Measurements from ENCODE around the gene PPFIA3.
A peak's percentile ranks its signal among the peaks of the same experiment; 100 is the strongest.
"Not testable (repeated sequence)": the region's sequence is repeated elsewhere in the genome, so short reads cannot be mapped to it uniquely, and the experiment has no call there.

Gene PPFIA3

DNA sequence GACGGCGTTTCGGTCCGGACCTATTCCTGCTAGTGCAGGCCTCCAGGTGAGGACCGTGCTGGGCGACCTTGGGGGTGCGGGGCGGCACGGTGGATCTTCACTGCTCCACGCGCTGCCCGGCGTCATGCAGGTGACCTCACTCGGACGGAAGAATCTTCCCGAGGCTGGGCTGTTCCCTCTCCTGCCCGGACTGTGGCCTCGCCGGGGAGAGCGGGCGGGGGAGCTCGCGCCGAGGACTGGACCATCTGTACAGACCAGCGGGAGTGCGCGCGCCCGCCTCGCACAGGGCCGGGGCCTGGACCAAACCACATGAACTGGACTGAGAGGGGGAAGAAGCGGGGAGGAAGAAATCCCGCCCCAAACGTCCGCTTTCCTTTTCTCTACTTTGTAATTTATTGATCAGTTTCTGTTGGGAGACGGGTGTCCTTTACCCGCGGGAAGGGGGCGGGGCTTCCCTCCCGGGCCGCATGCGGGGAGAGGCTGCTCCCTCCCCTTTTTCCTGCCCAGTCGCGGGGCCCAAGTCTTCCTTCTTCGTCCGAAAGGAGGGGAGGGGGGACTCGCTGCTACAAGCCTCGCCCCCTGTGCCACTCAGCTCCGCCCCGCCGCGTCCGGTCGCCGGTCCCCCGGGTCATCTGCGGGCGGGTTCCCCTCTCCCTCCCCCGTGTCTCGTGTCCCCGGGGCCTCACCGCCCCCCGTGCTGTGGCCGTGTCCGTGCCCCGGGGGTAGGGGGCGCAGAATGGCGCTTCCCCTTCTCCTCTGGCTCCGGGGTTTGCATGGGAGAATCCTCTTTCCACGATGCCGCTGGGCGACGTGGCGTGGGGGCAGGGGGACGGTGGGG, 31.0 kb downstream of the PPFIA3 start:
- DNase-seq: peak; percentile 91

DNA sequence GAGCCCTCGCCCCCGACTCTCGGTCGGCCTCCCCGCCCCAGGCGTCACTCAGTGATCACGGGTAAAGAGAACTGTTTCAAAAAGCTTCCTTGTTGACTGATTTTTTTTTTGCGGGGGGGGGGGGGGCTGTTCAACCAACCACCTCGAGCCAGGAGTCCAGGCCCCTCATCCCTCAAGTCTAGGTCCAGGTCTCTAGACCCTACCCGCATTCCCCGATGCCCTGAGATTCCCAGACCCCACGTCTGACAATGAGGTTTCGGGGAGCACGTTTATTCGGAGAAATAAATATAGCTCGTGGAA, 31.6 kb downstream of the PPFIA3 start:
- DNase-seq: no peak

- peak; percentile 83 for DNase-seq
These were observed 32.1 kb downstream of the PPFIA3 start for GRCh38 chr19:49151267-49152118.

- no peak for DNase-seq
These were observed 32.8 kb downstream of the PPFIA3 start for GRCh38 chr19:49152119-49152550.

DNA sequence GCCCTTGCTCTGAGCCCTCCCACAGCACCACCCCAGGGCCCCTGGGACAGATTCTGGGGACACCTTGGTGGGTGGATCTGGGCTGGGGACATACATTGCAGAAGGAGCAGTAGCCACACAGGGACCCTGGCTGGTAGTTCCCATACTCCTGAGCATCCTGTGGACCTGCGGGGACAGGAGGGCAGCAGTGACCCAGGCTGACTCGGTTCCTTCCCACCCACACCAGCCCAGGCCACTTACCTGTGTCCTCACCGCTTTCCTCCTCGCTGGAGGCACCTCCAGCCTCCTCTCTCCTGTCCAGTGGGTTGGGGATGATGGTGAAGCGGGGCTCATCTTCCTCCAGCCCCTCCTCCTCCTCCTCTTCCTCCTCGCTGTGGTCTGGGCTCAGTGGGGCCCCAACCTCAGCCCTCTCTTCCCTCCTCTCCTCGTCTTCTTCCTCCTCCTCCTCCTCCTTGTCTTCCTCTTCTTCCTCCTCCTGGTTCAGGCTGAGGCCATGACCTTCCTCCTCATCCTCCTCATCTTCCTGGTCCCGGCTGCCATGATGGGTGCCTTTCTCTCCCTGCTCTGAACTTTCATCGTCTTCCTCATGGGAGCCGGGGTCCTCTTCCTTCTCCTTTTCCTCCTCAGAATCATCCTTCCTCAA, 33.9 kb downstream of the PPFIA3 start:
- no peak for DNase-seq

DNA sequence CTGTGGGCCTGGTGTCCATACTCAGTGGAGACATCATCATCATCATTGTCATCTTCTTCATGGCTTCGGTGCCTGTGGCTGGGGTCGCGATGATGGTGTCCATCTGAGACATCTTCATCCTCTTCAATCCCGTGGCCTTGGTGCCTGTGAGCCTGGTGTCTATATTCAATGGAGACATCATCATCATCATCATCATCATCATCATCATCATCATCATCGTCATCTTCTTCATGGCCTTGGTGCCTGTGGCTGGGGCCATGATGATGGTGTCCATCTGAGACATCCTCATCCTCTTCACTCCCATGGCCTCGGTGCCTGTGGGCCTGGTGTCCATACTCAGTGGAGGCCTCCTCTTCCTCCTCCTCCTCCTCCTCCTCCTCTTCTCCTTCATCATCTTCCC, 34.9 kb downstream of the PPFIA3 start:
- DNase-seq: no peak

- no peak for DNase-seq
These were observed 35.9 kb downstream of the PPFIA3 start, which contains the start of gene HRC for GRCh38 chr19:49155005-49155819. TSS of gene HRC (minus strand) at chr19:49155396. CDS start at chr19:49155237, 159 bp downstream.

DNA sequence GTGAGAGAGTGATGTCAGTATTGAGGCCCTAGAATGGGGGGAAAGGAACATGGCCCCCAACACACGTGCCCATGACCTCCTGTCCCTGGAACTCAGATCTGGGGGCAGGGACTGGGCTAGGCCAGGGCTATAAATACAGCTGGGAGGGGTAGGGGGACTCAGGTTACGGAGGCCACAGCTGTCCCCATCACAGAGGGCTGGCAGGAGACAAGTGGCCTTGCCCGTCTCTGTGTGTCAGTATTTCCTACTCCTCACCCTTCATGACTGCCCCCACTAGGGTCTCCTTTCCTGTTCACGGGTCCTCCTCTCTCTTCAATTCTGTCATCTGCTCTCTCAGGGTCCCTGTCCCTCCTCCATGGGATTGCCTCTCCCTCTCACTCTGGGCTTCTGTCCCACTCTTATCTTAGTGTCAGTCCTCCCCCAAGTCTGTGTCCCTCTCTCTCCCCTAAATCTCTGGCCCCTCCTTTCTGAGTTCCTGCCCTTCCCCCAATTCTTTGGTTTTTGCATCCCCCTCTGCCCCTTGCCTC, 36.5 kb downstream of the PPFIA3 start:
- no peak for DNase-seq

- DNase-seq: peak; percentile 78
These were observed 38.3 kb downstream of the PPFIA3 start, which contains the start of gene TRPM4 for GRCh38 chr19:49157445-49158224. TSS of gene TRPM4 (plus strand) at chr19:49157792. CDS start at chr19:49157867, 75 bp downstream.

DNA sequence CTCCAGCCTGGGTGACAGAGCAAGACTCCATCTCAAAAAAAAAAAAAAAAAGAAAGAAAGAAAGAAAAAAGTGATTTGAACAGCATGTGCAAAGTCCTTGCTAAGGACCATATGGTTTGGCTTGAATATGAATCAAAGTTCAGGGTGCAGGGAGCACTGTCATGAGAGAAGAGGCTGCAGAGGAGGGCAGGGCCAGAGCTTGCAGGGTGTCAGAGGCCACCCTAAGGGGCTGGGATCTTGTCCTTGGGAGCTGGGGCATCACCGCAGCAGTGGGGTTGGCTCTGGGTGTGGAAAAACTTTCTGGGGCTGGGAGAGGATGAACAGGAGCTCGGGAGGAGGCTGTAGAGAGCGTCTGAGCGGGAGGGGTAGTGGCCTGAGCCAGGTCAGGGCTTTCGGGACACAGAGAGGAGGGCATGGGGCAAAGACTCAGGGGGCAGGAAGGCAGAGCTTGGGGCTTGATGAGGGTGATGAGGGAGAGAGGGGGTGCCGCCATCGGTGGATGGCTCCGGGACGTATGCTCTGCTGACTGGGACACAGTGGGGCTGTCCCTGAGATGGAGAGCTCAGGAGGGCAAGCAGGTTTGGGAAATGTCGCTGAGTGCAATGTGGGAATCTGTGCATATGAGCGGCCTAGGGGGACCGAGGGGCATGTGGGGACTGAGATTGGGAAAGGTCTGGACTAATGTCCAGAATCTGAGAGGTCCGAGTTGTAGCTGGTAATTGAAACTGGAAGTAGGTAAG, 41.3 kb downstream of the PPFIA3 start:
- DNase-seq: no peak

DNA sequence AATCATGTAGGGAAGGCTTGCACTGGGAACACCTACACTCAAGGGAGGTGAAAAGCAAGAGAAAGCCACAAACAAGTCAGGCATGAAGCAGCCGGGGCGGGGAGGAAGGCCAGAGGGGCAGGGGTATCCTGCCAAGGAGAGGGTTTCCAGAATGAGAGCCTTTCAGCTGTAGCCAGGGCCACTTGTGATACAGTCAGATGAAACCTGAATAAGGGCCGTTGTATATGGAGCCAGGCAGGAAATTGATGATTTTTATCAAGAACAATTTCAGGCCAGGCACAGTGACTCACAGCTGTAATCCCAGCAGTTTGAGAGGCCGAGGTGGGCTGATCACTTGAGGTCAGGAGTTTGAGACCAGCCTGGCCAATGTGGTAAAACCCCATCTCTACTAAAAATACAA, 42.6 kb downstream of the PPFIA3 start:
- DNase-seq: no peak

DNA sequence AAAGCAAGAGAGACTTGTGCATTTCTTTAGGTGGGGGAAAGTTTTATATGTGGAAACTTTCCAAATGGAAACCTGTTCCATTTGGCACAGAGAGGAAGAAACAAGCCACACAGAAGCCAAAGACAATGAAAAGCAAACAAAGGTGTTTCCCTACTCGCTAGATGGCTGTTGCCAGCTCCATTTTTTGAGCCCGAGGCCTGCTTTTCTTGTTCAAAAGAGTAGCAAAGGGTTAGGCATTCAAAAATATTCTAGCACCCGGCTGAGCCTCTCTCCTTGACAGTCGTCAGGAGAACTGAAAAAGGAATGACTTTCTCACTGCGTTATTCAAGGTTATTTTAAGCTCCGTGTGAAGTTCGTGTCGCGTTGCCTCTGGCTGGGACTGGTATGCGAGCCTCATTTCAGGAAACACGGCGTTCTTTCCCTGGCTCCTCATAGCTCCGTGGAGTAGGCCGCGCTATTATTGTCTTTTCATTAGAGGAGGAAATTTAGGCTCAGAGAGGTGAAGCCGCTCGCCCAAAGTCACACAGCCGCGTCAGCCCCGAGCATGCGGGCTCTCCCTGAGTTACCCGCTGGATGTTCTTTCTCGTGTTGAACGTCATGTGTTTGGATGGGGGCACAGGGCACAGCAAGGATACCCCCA, 45.9 kb downstream of the PPFIA3 start:
- no peak for DNase-seq

DNA sequence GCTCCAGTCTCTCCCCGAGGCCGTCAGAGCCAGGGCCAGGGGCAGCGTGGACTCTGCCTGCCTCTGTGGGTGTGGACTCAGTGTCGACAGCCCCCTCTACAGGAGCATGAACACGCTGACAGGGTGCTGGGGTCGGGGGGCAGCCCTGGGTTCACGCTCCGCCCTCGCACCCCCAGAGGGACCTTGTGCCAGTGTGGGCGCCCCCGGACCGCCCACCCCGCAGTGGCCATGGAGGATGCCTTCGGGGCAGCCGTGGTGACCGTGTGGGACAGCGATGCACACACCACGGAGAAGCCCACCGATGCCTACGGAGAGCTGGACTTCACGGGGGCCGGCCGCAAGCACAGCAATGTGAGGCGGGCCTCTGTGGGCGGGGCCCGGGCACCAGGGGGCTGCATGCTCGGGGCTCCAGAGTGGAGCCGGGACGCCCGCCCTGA, 46.5 kb downstream of the PPFIA3 start:
- no peak for DNase-seq

DNA sequence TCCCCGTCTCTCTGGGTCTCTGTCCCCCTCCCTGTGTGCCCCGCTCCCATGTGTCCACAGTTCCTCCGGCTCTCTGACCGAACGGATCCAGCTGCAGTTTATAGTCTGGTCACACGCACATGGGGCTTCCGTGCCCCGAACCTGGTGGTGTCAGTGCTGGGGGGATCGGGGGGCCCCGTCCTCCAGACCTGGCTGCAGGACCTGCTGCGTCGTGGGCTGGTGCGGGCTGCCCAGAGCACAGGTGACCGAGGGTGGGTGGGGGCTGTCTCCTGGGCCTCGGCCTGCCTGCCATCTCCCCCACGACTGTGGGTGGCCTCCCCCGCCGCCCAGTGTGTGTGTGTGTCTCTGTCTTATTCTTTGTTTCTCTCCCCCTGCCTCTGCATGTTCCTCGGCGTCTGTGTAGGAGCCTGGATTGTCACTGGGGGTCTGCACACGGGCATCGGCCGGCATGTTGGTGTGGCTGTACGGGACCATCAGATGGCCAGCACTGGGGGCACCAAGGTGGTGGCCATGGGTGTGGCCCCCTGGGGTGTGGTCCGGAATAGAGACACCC, 48.6 kb downstream of the PPFIA3 start:
- DNase-seq: no peak

GRCh38 chr19:49168421-49168820, 49.1 kb downstream of the PPFIA3 start:
- DNase-seq: no peak

DNA sequence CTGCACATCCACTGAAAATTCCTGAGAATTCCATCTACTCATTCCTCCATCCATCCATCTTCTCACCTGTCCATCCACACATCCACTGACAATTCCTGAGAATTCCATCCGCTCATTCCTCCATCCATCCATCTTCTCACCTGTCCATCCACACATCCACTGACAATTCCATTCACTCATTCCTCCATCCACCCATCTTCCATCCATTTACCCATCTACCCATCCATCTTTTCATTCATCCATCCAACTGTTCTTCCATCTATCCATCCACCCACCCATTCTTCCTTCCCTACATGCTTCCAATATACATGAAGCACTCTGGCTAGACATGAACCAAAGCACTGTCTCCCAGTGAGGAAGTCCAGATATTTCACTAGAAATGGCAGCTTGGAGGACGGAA, 53.9 kb downstream of the PPFIA3 start:
- no peak for DNase-seq

DNA sequence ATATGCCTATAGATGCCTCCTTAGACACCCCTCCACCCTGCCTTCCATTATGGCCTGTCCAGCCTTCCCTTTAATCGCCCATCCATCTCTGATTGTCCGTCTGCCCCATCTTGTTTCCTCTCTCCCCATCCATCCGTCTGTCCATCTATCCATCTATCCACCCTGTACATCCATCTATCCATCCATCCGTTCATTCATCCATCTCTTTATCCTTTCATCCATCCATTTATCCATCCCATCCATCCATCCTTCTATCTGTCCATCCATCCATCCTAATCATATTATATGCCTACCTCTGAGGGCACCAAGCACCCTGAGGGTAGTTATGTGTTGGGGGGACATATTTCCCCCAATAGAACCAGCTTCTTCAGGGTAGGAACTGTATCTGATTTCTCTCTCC, 61.3 kb downstream of the PPFIA3 start:
- DNase-seq: no peak

GRCh38 chr19:49182010-49182847, 62.9 kb downstream of the PPFIA3 start:
- DNase-seq: not testable (repeated sequence)

DNA sequence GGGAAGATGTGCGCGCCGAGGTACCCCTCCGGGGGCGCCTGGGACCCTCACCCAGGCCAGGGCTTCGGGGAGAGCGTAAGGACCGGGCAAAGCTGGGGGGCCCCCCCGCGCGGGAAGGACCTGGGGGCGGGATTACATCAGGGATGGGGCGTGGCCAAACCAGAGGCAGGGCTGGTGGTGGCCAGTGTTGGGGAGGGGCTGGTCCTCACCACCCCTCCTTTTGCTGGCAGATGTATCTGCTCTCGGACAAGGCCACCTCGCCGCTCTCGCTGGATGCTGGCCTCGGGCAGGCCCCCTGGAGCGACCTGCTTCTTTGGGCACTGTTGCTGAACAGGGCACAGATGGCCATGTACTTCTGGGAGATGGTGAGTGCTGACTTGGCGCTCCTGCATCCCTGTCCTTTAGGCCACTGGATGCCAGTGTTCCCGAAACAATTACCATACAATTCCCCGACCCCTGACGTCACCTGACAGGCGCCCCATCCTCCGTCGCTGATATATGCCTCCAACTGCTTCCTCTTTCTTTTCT, 63.6 kb downstream of the PPFIA3 start:
- DNase-seq: no peak

Measured in NCI-H146 (cell line).